HG02981 (cell line): Measurements from ENCODE around the gene TPGS2.
"Not testable (repeated sequence)": the region's sequence is repeated elsewhere in the genome, so short reads cannot be mapped to it uniquely, and the experiment has no call there.

Source experiments
- ATAC-seq: cut with Tn5 transposase; IDR thresholded peaks from one replicate; pipeline ENCODE4 v1.9.1; 2021; ENCODE audit warnings: mild to moderate bottlenecking, moderate library complexity; ENCODE audit not compliant: unreplicated experiment

TPGS2 gene, protein sequence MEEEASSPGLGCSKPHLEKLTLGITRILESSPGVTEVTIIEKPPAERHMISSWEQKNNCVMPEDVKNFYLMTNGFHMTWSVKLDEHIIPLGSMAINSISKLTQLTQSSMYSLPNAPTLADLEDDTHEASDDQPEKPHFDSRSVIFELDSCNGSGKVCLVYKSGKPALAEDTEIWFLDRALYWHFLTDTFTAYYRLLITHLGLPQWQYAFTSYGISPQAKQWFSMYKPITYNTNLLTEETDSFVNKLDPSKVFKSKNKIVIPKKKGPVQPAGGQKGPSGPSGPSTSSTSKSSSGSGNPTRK

GRCh38 chr18:36828630-36829361 is at the start of gene TPGS2, which contains the start of gene KIAA1328:
TSS of gene TPGS2 (minus strand) at chr18:36829002. CDS start at chr18:36828767, 235 bp downstream.
TSS of gene KIAA1328 (plus strand) at chr18:36829127. CDS start at chr18:36829139, 12 bp downstream.
- peak; percentile 91 for ATAC-seq

GRCh38 chr18:36873826-36874225 is 45.0 kb upstream of the TPGS2 start:
- not testable (repeated sequence) for ATAC-seq

- no peak for ATAC-seq
Observed at GRCh38 chr18:36872329-36872728, 43.5 kb upstream of the TPGS2 start.

- no peak for ATAC-seq
Observed at GRCh38 chr18:36871801-36872200, 43.0 kb upstream of the TPGS2 start.

DNA sequence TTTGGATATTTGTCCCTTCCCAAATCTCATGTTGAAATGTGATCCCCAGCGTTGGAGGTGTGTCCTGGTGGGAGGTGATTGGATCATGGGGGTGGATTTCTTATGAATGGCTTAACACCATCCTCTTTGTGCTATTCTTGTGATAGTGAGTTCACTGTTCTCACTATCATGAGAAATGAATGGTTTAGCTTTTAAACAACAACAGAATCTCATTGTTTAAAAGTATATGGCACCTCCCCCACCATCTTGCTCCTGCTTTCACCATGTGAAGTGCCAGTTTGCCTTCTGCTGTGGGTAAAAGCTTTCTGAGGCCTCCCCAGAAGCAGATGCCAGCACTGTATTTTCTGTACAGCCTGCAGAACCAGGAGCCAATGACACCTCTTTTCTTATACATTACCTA is 38.3 kb upstream of the TPGS2 start:
- ATAC-seq = no peak

GRCh38 chr18:36862182-36862581 is 33.4 kb upstream of the TPGS2 start:
- ATAC-seq = no peak

DNA sequence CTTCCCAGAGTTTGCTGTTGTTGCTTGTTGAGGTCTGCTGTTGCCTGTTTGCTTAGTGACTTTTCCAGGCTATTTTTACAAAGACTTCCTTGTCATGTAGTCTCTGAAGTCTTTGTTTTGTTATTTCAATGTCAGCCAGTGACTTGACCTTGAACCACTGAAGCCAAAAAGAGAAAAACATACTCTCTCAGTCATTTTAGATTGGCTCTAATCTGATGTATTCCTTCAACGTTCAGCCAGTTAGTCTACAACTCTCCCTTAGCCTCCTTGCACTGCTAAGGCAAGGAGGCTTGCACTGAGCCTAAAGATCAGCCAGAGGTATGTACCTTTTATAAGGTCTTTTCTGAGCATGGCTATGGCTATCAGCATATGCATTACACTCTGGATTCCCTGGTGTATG is 28.0 kb upstream of the TPGS2 start:
- ATAC-seq = no peak

- ATAC-seq = no peak
Observed at GRCh38 chr18:36851202-36851590, 22.4 kb upstream of the TPGS2 start.

DNA sequence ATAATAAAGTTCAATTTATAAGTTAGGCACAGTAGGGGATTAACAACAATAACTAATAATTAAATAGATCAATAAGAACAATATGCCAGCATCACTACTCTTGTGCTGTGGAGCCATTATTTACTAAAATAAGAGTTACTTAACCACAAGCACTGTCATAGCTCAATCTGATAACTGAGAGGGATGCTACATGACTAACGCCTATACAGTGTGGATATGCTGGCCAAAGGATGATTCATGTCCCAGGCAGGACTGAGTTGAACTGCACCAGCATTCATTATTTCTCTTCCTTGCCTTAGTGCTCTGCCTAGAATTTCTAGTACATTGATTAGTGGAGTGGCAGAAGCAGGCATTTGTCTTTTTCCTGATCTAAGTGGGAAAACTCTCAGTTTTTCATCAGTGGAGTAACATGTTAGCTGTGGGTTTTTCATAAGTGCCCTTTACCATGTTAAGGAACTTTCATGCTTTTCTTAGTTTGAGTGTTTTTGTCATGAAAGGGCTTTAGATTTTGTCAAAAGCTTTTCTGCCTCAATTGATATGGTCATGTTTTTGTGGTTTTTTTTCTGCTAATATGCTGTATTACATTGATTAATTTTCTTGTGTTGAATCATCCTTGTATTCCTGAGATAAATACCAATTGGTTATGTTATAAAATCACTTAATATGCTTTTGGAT is 21.9 kb upstream of the TPGS2 start:
- ATAC-seq = no peak

DNA sequence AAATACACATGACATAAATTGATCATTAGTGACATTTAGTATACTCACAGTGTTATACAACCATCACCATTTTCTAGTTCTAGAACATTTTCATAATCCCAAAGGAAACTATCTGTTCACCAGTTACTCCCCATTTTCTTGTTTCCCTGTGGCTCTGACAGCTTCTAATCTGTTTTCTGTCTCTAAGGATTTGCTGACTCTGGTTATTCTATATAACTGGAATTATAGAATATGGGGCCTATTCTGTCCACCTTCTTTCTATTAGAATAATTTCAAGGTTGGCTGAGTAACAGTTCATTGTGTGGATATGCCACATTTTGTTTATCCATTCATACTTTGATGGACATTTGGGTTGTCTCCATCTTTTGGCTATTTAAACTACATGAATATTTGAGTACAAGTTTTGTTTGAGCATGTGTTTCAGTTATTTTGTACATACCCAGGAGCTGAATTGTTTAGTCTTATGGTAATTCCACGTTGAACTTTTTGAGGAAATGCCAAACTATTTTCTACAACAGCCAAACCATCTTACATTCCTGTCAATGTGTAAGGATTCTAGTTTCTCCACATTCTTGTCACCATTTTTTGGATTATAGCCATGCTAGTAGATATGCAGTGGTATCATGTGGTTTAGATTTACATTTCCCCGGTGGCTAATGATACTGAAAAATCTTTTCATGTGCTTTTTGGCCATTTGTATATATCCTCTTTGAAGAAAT is 20.6 kb upstream of the TPGS2 start:
- no peak for ATAC-seq

GRCh38 chr18:36848609-36849008 is 19.8 kb upstream of the TPGS2 start:
- ATAC-seq = no peak

DNA sequence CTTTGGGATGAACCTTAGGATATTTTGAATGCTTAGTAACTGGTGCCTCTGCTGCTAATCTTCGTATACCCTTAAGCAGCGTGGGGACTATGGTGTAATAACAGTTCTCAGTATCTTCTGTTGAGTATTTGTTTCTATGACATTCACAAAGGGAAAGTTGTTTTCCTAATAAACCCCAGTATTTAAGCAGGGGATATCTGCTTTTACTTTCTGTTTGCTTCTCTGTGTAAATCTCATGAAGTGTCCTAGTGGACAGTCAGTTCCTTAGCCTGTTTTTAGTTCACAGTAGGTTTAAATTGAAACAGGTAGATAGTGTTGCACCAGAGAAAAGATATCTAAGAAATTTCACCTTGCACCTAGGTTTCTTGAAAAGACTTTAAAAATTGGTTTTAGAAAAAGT is 15.0 kb upstream of the TPGS2 start:
- ATAC-seq = peak; percentile 69

GRCh38 chr18:36843199-36843598 is 14.4 kb upstream of the TPGS2 start:
- no peak for ATAC-seq

DNA sequence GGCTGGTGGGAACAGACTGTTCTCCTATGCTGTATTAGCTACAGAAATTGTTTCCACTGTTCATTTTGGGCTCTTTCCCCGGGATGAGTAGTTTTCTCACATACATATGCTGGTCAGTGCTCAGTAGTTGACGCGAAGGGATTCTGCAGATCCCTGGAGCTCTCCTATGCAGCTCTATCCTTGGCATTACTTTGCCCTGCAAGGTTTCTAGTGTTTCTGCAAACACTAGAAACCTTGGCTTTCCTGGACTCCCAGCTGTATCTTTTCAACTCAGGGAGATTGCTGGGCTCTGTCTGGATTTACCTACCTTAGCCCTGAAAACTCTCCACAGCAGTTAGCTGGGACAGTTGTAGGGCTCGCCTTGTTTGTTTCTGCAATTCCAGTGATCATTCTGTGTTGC is 11.0 kb upstream of the TPGS2 start:
- no peak for ATAC-seq

DNA sequence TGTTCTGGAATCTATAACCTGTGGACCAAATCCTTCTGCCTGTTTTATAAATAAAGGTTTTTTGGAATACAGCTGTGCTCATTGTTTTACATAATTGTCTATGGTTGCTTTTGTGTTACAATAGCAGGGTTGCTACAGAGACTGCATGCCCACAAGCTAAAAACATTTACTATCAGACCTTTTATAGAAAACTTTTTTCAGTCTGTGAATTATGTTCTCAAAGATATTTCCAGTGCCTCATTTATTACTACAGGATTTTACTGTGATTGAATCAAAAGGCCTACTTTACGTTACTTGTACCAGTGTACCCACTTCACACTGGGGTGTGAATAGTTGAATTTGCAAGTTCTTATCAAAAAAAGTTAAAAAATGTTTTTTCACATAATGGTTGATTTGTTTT is 7.1 kb upstream of the TPGS2 start:
- no peak for ATAC-seq

GRCh38 chr18:36833120-36833519 is 4.3 kb upstream of the TPGS2 start:
- no peak for ATAC-seq

DNA sequence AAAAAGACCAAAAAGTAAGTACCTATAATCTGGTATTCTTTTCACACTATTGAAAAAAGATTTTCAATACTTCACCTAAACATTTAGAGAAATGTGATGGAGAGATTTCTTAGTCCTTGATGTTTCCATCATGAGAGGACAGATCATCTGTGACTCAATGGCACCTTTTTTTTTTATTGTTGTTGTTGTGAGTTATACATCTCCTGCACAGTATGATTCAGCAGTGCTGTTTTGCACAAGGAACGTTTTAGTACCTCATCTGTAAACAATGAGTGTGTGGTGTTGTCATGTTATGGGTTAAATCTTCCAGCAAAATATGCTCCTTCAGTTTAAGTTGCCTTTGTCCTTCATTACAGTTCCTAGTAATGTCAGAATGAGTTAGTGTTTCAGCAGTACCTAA is 2.3 kb upstream of the TPGS2 start:
- no peak for ATAC-seq

DNA sequence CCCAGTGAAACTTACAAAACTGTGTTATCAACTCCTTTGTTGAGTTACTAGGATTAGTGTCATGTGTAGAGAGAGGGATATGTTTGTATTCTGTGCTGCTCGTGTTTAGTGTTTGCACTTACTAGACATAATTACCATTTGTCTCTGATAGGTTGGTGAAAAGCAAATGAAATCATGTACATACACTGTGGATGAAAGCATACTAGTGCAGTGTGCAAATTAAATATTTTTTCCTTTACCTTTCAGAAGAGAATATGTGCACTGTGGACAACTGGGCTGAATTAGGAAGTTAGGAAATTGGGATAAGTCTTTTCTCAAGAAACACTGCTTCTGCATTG is 1.3 kb upstream of the TPGS2 start:
- ATAC-seq = no peak

GRCh38 chr18:36829362-36830157 is 758 bp upstream of the TPGS2 start:
- ATAC-seq = no peak

DNA sequence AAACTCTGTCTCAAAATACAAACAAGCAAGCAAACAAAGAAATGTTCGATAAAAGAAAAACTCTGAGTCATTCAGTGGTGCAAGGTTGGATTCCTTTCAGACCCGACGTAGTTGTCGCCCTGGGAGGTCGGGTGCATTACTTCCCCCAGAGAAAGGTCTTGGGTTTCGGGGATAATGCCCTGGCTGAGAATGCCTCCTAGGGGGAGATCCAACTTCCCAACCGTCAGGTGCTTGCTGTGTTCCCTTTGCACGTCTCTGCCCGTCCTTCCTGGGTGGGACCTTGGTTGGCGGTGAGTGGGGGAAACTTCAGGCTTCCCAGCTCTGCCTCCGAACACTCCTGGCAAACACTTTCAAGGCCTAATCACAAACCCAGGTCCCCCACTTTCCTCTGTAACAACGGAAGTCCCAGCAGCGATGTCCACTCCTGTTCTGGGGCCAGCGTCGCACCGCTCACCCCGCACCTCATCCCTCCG is 609 bp downstream of the TPGS2 start:
- ATAC-seq = no peak
